ENCODE results near the gene SLC52A1.

SLC52A1 gene

GRCh38 chr17:5024604-5025003 lies 10.6 kb downstream of the SLC52A1 start:
- no peaks in the 10 kb centered on the region for H4K20me1 ChIP-seq (ENCODE audit: insufficient read depth, low read length)
- no peaks in the 10 kb centered on the region for H3K9me3 ChIP-seq (ENCODE audit: low read length)
- TF ChIP-seq CTCF (IDR thresholded peaks at IDR 0.05; ENCODE audit: low read length) (no peak), EZH2 (IDR thresholded peaks at IDR 0.05; ENCODE audit: borderline replicate concordance, low read length) (no peak)
- H3K79me2 ChIP-seq (ENCODE audit: insufficient read depth, low read length), result no peaks in the 10 kb centered on the region
- H2AFZ ChIP-seq (ENCODE audit: low read length), result no peak overlapping the region
- H3K9me2 ChIP-seq (ENCODE audit: low read depth, low read length), result no peaks in the 10 kb centered on the region
- no peaks in the 10 kb centered on the region for H3K4me1 ChIP-seq (ENCODE audit: insufficient read depth, low read length, severe bottlenecking)
- H3F3A ChIP-seq (ENCODE audit: insufficient read depth, low read length), result no peaks in the 10 kb centered on the region
- H3K27ac ChIP-seq (ENCODE audit: low read depth, low read length, poor library complexity, severe bottlenecking), result no peak overlapping the region
- H3K4me3 ChIP-seq (ENCODE audit: low read depth, low read length, poor library complexity, severe bottlenecking), result no peak overlapping the region
- no peaks in the 10 kb centered on the region for H3K27me3 ChIP-seq (ENCODE audit: insufficient read depth, low read length)
- no peak overlapping the region for H3K9ac ChIP-seq (ENCODE audit: low read length)
- H3K4me2 ChIP-seq (ENCODE audit: low read length), result no peak overlapping the region
- H3K36me3 ChIP-seq (ENCODE audit: insufficient read depth, low read length), result peaks cover 22% of the 10 kb centered on the region

- no peaks in the 10 kb centered on the region for H3K9me3 ChIP-seq (ENCODE audit: low read length)
- H3K4me3 ChIP-seq (ENCODE audit: low read depth, low read length, poor library complexity, severe bottlenecking), result no peak overlapping the region
- no peak overlapping the region for H2AFZ ChIP-seq (ENCODE audit: low read length)
- H3K9me2 ChIP-seq (ENCODE audit: low read depth, low read length), result no peaks in the 10 kb centered on the region
- no peaks in the 10 kb centered on the region for H3K27me3 ChIP-seq (ENCODE audit: insufficient read depth, low read length)
- H3K27ac ChIP-seq (ENCODE audit: low read depth, low read length, poor library complexity, severe bottlenecking), result no peak overlapping the region
- no peaks in the 10 kb centered on the region for H3K4me1 ChIP-seq (ENCODE audit: insufficient read depth, low read length, severe bottlenecking)
- H4K20me1 ChIP-seq (ENCODE audit: insufficient read depth, low read length), result no peaks in the 10 kb centered on the region
- no peak overlapping the region for H3K4me2 ChIP-seq (ENCODE audit: low read length)
- 0 out of 2 replicates have a peak, but pooled peaks cover 3% of the 10 kb centered on the region for H3F3A ChIP-seq (ENCODE audit: insufficient read depth, low read length)
- H3K79me2 ChIP-seq (ENCODE audit: insufficient read depth, low read length), result no peaks in the 10 kb centered on the region
- no peak overlapping the region for H3K9ac ChIP-seq (ENCODE audit: low read length)
- TF ChIP-seq EZH2 (IDR thresholded peaks at IDR 0.05; ENCODE audit: borderline replicate concordance, low read length), result no peak
- no peak for TF ChIP-seq CTCF (IDR thresholded peaks at IDR 0.05; ENCODE audit: low read length)
- peaks cover 22% of the 10 kb centered on the region for H3K36me3 ChIP-seq (ENCODE audit: insufficient read depth, low read length)
Measured at GRCh38 chr17:5023588-5024147, 11.6 kb downstream of the SLC52A1 start.

GRCh38 chr17:5022171-5022711 lies 13.0 kb downstream of the SLC52A1 start:
- no peak overlapping the region for H2AFZ ChIP-seq (ENCODE audit: low read length)
- H3K4me2 ChIP-seq (ENCODE audit: low read length), result no peak overlapping the region
- no peaks in the 10 kb centered on the region for H3K79me2 ChIP-seq (ENCODE audit: insufficient read depth, low read length)
- no peak for TF ChIP-seq EZH2 (IDR thresholded peaks at IDR 0.05; ENCODE audit: borderline replicate concordance, low read length)
- no peak for TF ChIP-seq CTCF (IDR thresholded peaks at IDR 0.05; ENCODE audit: low read length)
- no peaks in the 10 kb centered on the region for H3K27me3 ChIP-seq (ENCODE audit: insufficient read depth, low read length)
- H3K27ac ChIP-seq (ENCODE audit: low read depth, low read length, poor library complexity, severe bottlenecking), result no peak overlapping the region
- 0 out of 2 replicates have a peak, but pooled peaks cover 4% of the 10 kb centered on the region for H3F3A ChIP-seq (ENCODE audit: insufficient read depth, low read length)
- H4K20me1 ChIP-seq (ENCODE audit: insufficient read depth, low read length), result no peaks in the 10 kb centered on the region
- no peaks in the 10 kb centered on the region for H3K9me2 ChIP-seq (ENCODE audit: low read depth, low read length)
- H3K4me1 ChIP-seq (ENCODE audit: insufficient read depth, low read length, severe bottlenecking), result peaks cover 7% of the 10 kb centered on the region
- no peak overlapping the region for H3K9ac ChIP-seq (ENCODE audit: low read length)
- no peak overlapping the region for H3K4me3 ChIP-seq (ENCODE audit: low read depth, low read length, poor library complexity, severe bottlenecking)
- no peaks in the 10 kb centered on the region for H3K9me3 ChIP-seq (ENCODE audit: low read length)
- peaks cover 22% of the 10 kb centered on the region for H3K36me3 ChIP-seq (ENCODE audit: insufficient read depth, low read length)
